Activated CD8-positive, alpha-beta memory T cell treated with anti-CD3 and anti-CD28 coated beads, Interleukin-2, amount 50 U/mL, for 24 hours (primary cell): Measurements from ENCODE around the gene CHI3L1.

Experiments used
- DNase-seq: peaks from one replicate; pipeline ENCODE4 v3.0.0-alpha.2; 2020; ENCODE audit errors: extremely low read depth

CHI3L1 gene

GRCh38 chr1:203133970-203134725 is 52.4 kb downstream of the CHI3L1 start:
- no peak for DNase-seq

DNA sequence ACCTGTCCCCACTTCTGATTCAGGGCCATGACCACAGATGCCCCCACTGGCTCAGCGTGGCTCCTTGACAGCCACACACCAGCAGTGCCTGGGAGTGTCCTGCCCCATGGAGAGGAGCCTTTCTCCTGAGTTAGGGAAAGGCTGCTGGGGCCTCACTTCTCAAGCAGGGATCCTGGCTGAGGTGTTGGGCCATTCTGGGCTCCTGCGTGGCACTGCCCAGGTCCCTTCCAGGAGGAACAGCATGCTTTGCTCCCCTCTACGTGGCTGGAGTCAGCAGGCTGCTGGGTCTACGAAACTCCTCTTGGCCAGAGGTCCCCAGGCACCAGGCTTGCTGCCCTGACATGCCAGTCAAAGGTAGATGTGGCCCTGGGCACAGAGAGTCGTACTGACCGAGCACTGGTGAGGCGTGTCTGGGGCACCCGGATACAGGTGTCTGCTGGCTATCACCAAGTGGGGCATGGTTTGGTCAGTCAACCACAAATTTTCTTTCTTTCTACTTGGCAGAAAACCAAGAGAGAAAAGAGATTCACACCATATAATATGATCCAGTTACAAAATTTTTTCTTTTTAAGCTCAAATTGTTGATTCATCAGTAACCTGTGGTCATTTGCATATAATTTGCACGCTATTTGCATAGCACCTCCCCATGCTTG is 54.8 kb downstream of the CHI3L1 start:
- no peak for DNase-seq

DNA sequence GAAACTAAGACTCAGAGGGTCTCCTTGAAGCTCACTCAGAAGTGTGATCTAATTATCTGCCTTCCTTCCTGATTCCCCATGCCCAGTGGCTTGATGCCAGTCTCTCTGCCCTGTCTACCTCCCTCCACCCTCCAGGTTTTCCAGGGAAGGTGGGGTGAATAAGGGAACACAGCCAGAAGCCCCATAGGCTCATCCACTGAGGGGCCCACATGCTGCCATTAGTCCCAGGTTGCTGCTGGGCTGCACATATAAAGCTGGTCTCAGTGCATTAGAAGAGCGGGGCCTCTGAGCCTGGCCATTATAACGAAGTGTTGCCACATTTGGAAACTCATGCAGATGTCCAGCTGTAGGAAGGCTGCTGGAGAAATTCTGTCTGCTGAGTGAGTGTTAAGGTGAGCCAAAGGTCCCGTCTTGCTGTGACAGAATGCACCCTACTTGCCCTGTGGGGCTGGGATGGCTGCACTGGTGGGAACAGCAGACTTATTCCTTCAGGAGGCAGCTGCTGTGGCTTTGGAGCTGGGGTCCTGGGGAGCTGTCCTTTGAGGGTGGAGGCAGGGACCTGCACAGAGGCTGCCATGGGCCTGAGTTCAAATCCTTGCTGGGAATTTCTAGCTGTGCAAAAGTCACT is 56.0 kb downstream of the CHI3L1 start:
- no peak for DNase-seq

GRCh38 chr1:203129501-203130231 is 56.8 kb downstream of the CHI3L1 start:
- no peak for DNase-seq
